GM19397 (cell line): ENCODE measurements around the gene SPRYD7.
"Not testable (repeated sequence)": the region's sequence is repeated elsewhere in the genome, so short reads cannot be mapped to it uniquely, and the experiment has no call there.

Experiments used
- ATAC-seq: cut with Tn5 transposase; IDR thresholded peaks from one replicate; pipeline ENCODE4 v1.9.1; 2021; ENCODE audit warnings: mild to moderate bottlenecking, moderate library complexity; ENCODE audit not compliant: unreplicated experiment

SPRYD7 gene, protein sequence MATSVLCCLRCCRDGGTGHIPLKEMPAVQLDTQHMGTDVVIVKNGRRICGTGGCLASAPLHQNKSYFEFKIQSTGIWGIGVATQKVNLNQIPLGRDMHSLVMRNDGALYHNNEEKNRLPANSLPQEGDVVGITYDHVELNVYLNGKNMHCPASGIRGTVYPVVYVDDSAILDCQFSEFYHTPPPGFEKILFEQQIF

DNA sequence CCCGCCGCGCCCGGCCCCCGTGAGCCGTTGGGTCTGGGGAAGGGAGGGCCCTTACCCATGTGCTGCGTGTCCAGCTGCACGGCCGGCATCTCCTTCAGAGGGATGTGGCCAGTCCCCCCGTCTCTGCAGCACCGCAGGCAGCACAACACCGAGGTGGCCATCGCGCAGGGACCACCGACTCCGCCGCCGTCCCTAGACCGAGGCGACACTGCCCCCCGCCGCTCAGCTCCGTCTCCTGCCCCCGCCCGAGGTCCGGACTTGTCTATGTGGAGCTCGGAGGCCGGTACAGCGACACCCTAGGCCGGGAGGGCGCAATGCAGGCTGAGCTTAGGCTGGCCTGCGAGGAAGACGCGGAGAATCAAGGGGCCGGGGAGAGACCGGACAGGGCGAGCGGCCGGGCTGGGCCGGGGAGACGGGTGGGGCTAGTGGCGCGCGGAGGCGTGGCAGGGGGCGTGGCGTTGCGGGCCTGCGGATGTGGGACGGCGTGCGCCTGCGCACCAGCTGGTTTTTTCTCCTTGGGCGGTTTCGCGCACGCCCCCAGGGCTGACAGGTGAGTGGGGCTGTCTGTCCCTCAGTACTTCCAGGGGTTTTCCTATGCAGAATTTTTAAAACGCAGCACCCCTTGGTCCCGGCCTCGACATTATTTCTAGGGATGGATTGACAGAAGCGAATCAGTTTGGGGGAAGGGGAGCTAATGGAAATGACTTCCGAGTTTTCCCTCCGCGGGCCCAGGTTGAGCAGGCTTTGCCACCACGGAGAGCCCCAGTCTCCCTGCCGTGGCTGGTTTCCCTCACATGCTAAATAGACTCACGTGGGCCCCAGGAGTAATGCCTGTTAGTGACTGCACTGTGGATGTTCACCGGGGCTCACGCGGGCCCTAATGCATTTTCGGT, at the start of gene SPRYD7:
TSS of gene SPRYD7 (minus strand) at position 266 of the 893 bp plus-strand sequence. CDS start at position 161, 105 bp downstream.
- peak; percentile 98 for ATAC-seq

DNA sequence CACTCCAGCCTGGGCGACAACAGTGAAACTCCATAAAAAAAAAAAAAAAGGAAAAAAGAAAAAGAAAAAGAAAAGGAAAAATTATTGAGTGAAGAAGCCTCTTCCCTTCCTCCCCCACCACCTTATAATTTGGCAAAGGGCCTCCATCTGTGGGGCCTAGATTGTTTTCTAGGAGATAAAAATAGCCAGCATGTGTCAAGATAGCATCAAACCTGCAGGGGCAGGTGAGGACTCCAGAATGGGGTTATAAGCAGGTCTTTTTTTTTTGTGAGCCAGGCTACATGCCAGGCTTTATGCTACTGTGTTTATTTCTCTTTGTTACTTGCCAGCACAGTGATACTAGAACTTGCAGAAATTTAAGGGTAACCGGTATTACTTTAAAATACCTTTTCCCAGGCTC, 49.0 kb upstream of the SPRYD7 start:
- no peak for ATAC-seq

DNA sequence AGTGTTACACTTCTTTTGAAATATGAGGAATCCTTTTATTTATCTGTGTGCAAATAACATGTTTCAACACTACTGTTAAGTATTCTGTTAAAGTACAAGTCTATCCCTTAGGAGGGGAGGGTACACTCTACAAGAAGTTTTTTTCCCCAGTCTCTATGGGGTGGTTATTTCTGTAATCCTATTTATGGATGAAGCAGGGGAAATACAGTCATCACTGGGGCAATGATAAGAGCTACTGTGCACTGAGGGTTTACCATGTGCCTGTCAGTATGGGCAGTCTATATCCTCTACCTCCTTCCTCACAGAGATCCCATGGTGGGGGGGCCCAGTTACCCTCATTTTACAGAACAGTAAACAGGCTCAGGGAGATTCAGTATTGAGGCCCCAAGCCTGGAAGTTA, 44.1 kb upstream of the SPRYD7 start:
- no peak for ATAC-seq

DNA sequence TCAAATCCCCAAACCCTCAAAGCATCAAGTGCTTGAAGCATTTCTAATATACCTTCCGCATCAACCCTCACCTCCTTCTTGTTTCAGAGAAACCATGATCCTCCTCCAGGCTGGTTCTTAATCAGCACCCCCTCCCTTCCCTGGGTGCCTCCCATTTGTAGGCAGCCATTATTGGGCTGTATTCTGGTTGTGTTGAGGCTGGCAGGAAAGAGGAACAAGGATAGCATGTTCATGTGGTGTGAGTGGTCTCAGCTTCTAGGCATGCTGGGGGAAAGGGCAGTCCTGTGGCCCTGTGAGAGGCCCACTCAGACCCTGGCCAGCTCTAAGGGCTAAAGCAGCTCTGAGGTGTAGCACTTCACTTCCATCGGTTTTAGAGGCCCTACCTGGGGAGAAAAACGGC, 41.9 kb upstream of the SPRYD7 start:
- no peak for ATAC-seq

DNA sequence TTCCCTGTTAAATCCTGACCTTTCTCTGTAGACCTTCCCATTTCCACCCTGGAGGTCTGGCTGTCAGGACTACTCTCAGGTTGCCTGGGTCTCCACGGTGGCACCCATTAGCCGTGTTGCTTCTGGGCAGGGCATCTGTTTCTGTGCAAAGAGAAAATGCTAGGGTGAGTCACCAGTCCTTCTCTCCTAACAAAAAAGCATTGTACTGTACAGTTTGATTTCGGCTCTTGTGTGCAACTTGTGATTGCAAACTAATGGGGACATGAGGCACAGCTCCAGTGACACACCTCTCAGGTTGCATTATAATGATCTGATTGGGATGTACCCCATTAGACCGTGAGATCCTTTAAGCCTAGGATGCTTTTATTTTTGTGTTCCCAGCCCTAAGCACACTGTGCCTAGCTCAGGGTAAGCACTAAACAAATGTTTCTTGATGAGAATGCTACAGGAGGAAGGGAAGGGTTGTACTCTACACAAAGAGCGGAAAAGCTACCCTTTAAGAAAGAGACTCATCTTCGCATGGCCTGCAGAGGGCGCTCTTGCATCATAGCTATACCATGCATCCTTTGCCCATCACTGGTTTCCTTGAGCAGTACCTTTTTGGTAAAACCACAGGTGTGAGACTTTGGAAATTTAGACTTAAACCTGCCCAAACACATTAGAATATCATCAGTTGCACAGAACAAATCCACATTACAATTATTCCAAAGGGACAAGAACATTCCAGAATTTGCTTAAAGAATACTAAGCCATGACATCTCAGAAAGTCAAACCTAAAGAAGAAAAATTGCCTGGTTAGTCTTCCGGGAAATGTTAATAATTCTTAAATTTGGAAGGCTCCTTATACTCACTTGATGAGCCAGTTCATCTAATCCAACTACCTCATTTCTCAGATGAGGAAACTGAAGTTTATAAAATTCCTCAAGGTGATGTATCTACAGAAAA, 40.4 kb upstream of the SPRYD7 start:
- ATAC-seq, result no peak

DNA sequence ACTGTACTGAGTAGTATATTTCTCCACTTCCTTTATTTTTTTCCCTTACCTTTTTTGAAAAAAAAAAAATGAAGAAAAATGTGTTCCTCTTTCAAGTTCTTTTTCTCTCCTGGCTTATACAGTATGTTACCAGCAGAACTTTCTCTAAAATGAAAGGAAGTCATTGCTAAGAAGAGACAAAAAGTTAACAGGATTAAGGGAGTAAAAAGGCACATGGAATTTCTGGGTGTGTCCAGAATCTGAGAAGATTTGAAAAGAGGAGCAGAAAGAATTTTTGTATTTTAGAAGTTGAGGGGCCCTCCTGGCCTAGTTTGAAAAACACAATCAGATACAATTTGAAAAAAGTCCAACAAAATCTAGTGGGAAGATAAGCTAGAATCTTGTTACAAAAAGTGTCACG, 39.7 kb upstream of the SPRYD7 start:
- no peak for ATAC-seq

DNA sequence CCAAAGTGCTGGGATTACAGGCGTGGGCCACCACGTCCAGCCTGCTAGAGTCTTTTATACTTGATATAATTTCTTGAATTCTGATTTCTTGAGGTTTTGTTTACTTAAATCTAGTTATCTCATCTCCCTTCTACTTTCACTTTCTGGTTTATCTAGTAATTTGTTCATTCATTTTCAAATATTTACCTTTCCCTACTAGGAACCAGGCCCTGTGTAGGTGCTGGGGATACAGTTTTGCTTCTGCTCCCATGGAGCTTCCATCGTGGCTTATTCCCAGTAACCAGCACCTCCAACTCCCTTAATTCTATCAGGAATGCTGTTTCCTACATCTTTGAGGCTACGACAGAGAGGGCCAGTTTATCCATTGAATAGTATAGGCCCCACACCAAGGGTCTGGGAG, 36.6 kb upstream of the SPRYD7 start:
- no peak for ATAC-seq

DNA sequence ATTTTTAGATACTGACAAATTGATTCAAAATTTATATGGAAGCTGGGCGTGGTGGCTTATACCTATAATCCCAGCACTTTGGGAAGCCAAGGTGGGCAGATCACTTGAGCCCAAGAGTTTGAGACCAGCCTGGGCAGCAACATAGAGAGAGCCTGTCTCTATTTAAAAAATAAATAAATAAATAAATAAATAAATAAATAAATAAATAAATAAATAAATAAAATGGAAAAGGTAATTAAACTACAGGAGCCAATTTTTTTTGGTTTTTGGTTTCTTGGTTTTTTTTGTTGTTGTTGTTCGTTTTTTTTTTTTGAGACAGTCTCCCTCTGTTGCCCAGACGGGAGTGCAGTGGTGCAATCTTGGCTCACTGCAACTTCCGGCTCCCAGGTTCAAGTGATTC, 31.3 kb upstream of the SPRYD7 start:
- no peak for ATAC-seq

DNA sequence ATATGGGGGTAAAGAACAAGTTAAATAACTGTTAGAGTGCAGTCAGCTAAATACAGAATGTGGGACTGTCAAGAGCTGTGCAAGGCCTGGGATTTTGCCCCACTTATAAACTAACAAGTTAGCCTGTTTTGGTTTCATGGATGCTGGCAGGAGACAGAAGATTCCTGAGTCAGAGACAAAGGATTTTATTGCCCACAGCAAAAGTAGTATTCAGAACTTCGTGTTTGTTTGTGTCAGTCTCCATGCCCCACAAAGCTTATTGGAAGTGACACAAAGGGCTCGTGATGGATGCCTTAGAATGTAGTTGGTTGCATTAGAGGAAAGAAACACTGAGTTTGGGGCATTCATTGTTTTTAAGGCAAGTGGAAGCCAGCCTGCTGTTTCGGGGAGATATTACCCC, 22.2 kb upstream of the SPRYD7 start:
- no peak for ATAC-seq

DNA sequence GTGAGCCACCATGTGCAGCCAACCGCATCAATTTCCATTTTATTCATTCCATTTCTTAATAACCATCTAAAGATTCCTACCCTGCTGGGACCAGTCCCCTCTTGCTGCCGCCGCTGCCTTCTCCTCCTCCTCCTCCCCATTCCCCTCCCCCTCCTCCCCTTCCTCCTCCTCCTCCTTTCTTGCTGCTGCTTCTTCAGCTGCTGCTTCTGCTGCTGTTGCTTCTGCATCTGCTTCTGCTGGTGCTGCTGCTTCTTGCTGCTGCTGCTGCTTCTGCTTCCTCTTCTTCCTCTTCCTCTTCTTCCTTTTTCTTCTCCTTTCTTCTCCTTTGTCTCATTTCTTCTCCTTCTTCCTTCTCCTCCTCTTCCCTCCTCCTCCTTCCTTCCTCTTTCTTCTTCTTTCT, 20.0 kb upstream of the SPRYD7 start:
- no peak for ATAC-seq

DNA sequence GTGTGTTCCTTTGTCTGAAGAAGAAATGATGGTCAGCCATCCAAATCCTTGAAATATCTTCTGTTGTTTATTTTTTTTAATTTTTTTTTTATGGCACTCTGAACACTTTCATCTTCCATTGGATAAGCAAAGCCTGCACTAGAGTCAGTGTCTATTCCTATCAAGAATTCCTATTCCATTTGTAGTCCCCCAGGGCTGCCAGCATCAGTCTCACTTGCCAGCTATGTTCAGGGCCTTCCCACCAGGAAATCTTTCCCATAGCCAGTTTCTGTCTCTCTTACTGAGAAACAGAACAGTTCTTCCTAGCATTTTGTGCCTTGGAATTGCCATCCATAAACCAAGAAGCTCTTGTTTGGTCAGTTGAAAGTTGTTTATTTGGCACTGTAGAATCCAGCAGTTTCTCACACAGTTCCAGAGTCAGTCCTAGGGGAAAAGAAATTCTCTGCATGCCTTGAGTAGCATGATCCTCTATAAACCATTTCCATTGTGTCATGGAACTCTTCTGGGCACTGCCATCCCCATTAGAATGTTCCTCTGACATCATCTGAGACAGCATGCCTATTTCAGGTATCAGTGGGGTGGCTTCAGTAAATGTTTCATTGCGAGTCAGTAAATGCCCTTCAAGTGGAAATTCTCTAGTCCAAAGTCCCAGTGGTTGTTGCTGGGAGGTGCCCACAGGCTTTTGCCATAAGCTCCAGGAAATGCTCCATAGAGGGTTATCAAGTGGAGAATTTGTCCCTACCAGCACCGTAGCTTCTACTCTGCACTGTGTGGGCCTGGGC, 18.7 kb upstream of the SPRYD7 start:
- ATAC-seq, result no peak

DNA sequence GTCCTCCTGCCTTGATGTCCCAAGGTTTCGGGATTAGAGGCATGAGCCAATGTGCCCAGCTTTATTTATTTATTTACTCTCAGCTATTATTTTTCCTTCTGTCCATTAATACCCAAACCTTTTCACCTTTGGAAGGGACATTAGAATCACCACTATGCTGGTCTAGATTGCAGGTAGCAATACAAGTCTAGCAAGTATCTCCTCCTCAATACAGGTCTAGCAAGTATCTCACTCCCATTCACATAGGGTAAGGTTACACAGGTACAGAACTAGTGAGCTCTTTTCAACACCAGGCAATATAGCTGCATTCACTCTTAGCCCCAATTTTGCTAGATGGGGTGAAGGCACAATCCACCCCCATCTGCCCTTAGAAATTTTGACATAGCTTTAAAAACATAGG, 17.4 kb upstream of the SPRYD7 start:
- no peak for ATAC-seq

DNA sequence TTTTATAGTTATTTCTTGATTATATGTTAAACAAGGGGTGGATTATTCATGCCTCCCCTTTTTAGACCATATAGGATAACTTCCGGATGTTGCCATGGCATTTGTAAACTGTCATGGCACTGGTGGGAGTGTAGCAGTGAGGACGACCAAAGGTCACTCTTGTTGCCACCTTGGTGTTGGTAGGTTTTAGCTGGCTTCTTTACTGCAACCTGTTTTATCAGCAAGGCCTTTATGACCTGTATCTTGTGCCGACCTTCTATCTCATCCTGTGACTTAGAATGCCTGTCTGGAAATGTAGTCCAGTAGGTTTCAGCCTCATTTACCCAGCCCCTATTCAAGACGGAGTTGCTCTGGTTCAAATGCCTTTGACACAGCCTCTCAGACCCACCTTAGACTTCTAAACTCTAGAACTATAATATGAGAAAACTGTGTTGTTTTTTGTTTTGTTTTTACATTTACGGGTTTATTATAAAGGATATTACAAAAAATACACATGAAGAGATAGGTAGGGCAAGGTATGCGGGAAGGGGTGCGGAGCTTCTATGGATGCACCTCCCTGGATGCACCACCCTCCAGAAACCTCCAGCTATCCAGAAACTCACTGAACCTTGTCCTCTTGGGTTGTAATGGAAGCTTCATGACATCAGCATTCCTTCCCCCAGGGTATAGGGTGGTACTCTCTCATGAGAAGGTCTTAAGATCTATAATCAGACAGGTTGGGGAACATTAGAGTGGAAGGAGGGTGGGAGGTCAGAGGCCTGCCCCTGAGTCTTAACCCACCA, 15.8 kb upstream of the SPRYD7 start:
- no peak for ATAC-seq

DNA sequence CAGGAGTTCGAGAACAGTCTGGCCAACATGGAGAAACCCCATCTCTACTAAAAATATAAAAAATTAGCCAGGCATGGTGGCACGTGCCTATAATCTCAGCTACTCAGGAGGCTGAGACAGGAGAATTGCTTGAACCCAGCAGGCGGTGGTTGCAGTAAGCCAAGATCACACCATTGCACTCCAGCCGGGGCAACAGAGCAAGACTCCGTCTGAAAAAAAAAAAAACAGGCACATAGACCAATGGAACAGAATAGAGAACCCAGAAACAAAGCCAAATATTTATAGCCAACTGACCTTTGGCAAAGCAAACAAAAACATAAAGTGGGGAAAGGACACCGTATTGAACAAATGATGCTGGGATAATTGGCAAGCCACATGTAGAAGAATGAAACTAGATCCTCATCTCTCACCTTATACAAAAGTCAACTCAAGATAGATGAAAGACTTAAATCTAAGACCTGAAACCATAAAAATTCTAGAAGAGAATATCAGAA, 12.7 kb upstream of the SPRYD7 start:
- not testable (repeated sequence) for ATAC-seq

DNA sequence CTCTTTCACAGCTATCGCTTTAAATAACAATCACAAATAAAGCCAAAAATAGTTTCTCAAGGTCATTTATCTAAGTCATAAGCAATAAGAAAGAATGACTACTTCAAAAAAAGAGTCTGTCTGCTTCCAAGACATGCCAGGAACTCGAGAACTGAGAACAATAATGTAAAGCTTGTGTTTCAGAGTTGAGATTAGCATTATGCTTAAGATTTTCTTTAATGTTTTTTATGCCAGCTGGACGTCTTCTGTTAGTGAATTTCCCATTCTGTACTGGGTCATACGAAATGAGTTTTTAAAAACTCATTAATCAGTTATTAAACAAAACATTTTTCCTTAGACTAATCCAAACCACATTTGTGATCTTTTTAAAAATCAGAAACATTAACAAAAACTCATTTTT, 3.2 kb upstream of the SPRYD7 start:
- ATAC-seq, result no peak

DNA sequence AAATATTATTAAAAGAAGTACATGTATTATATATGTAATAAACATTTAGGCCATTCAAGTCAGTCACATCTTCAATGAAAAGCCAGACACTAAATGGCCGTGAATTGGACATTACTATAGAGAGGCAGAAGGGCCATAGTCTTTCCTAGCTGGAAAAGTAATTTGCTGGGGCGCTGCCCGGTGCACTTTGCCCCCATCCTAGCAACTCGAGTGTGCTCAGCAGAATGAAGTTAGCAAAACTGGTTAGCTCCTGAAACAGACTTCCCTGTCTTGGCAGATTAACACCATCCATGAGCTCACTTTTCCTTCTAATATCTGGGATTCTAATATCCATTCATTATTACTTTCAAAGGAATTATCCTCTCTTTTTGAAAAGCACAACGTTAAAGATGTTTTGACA, 2.8 kb upstream of the SPRYD7 start:
- ATAC-seq, result no peak

DNA sequence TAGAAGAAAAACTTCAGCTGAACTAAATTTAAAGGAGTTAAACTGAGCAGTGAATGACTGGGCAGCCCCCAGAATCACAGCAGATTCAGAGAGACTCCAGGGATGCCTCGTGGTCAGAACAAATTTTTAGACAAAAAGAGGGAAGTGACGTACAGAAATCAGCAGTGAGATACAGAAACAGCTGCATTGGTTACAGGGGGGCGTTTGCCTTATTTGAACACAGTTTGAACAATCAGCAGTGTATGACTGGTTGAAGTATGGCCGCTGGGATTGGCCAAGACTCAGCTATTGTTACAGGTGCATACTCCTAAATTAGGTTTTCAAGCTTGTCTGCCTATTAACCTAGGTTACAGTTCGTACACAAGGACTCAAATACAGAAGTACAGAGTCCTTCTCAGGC, 2.2 kb upstream of the SPRYD7 start:
- ATAC-seq, result no peak

DNA sequence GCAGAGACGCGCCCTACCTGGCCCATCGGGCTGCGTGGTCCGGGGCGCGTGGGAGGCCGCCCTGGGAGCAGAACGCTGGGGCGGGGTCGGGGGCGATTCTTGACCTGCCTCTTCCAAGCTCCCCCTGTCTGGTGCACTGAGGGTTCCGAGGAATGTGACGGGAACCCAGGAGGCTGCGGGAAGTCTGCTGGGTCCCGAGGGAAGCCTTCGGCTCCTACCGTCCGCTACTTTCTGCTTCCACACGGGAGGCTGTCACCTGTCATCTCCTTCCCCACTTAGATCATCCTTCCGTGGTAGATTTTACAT, 781 bp upstream of the SPRYD7 start:
- no peak for ATAC-seq

DNA sequence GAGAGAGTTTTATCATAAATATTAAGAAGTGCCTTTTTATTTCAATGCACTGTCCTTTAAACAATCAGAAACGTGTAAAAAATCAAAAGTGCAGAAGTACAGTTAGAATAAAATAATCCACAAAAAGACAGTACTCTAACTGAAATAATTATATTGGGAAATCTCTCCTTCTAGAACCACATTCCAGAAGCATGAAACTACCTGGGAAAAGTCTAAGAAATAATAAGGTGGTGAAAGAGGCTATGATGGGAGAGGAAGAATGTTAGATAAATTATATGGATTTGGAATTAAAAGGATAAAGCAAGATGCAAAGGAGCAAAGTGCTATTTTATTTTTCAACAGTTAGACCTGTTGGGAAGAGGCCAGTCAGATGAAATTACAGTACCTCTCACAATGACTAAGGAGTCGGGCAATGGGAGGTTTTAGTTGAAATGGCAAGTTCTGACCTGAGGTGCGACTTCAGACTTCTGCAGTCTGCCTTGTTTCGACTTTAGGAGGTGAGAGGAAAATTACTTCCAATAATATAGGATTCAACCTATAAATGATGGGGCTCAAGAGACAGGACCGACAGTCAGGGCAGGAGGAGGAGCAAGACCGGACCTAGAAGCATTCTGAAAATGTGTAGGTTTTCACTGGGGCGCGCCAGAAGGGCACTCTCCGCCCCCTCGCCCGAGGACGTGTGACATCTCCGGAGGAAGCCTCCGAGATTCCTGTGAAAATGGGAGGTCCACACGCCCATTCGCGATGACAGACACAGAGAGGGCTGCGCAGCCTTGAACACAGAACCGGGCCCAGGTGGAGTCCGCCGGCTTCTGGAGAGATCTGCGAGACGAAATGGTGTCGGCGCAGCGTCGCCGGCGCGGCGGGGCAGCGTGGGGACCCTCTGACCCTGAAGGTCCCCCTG, 717 bp downstream of the SPRYD7 start:
- ATAC-seq, result peak; percentile 14
